GM21423 (cell line): ENCODE data around the gene AVL9.
"Not testable (repeated sequence)": the region's sequence is repeated elsewhere in the genome, so short reads cannot be mapped to it uniquely, and the experiment has no call there.

Experiments used
- ATAC-seq: cut with Tn5 transposase; IDR thresholded peaks from one replicate; pipeline ENCODE4 v1.9.1; 2021; ENCODE audit warnings: mild to moderate bottlenecking, moderate library complexity; ENCODE audit not compliant: unreplicated experiment

Gene AVL9

DNA sequence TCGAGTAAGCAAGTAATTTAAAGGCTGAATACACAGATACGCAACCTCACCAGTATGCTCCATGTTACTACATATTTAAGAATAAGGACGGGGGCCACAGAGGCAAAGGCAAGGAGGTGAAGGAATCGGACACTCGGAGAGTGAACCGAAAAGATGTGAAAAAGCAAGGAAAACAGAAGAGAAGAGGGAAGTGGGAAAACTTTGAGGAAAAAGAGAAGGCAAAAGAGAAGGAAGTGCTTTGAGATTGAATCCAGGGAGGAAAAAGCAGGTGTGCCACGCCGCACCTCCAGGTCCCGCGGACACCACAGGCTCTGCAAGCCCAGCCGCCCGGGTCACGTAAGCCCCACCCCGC is 367 bp upstream of the AVL9 start:
- ATAC-seq, result no peak

DNA sequence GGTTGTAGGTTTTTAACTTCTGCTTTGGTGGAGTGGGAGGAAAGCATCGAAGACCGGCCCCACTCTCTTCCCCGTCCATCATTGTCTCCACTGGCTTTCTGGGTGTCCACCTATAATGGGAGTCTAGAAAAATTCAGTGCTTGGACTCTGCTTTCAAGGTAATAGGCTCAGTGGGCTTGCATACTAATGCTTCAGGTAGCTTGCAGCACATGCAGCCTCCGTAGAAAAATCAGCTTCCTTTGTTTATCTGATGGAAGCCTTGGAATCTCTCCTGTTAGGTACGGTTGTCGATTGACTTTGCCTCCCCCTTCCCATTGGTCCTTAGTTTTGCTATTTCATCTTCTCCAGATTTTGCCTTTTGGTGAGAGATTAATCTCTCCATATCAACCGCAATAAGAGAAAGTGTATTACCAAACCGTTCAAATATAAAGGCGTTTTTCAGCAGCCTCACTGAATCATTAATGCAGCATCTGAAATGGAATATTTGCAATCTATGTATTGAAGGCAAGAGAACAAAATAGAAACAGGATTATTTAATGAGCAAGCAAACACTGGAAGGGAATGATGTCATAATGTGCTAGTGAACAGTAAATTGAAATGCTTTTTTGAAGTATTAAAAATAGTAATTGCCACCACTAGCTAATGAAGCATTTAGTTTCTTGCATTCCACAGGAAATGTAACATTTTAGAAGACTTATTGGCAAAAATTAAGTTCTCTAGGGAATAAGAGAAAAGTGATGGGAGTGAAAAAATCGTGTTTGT is 944 bp downstream of the AVL9 start:
- ATAC-seq, result no peak

DNA sequence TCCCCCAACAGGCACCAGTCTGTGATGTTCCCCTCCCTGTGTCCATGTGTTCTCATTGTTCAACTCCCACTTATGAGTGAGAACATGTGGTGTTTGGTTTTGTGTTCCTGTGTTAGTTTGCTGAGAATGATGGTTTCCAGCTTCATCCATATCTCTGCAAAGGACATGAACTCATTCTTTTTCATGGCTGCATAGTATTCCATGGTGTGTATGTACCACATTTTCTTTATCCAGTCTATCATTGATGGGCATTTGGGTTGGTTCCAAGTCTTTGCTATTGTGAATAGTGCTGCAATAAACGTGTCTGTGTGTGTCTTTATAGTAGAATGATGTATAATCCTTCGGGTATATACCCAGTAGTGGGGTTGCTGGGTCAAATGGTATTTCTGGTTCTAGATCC is 4.5 kb downstream of the AVL9 start:
- ATAC-seq, result not testable (repeated sequence)

DNA sequence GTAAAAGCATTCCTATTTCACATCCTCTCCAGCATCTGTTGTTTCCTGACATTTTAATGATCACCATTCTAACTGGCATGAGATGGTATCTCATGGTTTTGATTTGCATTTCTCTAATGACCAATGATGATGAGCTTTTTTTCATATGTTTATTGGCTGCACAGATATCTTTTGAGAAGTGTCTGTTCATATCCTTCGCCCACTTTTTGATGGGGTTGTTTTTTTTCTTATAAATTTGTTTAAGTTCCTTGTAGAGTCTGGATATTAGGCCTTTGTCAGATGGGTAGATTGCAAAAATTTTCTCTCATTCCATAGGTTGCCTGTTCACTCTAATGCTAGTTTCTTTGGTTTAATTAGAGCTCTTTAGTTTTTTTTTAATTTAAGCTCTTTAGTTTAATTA is 4.9 kb downstream of the AVL9 start:
- ATAC-seq, result not testable (repeated sequence)

DNA sequence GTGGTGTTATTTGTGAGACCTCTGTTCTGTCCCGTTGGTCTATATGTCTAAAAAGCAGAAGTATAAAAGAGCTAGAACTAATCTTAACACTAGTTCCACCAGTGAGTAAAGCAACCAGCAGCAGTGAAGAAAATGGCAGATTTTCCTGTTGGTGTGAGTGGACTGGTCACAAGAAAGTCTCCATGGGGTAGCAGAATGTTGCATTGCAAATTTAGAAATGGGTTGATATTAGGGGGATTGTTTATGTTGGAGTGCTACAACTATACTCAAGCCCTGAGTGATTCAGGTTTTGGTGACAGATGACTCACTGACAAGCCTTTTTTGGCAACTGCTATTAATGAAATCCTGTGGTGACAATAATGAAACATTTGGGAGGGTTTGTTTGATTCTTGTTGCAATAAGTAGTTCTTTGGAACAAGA is 5.6 kb downstream of the AVL9 start:
- ATAC-seq, result peak; percentile 59

DNA sequence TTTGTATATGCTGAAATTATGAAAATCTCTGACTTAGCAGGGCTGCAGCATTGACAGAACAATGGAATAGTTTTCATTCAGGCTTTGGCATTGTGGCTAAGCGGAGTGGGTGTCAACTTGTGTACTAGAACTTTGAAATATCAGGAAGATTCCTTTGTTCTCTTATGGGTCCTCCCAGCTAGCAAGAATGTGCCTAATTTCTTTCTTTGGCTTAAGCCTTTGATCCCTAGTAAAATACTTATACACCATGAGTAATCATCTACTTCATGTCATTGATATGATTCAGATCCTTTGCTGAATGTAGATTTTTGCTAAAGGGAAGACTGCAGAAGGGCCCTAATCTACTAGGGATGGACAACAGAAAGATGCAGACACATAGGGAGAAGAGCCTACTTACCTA is 6.2 kb downstream of the AVL9 start:
- no peak for ATAC-seq

DNA sequence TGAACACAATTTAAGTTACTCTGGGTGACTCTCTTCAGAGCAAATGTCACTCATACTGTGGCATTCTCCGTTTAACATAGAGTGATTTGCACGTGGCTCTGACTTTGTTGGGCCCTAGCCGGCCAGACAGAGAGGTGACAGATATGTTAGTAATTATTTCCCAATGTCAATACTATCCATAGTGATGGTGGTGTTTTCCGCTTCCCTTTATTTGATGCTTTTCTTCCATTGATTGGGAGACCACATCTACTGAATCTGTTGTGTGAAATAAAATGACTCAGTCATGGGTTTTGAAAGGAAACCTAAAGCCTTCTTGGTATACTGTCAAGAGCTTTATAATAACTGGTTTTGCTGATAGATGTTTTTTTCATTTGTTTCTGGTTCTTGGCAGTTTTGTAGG is 7.4 kb downstream of the AVL9 start:
- ATAC-seq, result no peak

DNA sequence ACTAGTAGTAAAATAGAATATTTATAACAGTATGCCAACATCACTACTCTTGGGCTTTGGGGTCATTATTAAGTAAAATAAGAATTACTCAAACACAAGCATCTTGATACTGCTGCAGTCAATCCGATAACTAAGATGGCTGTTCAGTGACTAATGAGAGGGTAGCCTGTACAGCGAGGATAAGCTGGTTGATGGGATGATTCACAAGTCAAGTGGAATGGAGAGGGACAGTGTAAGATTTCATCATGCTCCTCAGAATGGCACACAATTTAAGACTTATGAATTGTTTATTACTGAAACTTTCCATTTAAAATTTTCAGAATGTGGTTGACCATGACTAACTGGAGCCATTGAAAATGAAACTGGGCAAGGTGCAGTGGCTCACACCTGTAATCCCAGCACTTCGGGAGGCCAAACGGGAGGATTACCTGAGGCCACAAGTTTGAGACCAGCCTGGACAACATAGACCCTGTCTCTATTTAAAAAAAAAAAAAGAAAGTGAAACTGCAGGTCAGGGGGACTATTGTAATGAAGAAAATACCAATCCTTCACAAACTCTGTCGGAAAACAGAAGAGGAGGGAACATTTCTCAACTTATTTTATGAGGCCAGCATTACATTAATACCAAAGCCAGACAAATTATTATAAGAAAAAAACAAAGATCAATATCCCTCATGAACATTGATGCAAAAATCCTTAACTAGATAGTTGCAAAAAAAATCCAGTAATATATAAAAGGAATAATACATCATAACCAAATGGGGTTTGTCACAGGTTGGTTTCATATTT is 11.2 kb downstream of the AVL9 start:
- peak; percentile 71 for ATAC-seq

DNA sequence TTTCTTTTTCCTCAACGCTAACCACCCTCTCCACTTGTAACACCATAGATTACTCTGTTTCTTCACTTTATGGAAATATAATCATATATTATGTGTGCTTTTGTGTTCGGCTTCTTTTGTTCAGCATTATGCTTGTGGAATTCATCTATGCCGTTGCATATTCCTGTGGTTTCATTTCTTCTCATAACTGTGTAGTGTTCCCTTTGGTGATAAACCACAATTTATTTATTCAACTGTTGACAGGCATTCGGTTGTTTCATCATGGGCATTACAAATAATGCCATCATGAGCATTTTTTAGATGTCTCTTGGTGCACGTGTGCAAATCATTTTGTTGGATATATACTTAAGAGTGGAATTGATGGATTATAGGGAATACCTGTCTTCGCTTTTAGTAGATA is 12.1 kb downstream of the AVL9 start:
- no peak for ATAC-seq

DNA sequence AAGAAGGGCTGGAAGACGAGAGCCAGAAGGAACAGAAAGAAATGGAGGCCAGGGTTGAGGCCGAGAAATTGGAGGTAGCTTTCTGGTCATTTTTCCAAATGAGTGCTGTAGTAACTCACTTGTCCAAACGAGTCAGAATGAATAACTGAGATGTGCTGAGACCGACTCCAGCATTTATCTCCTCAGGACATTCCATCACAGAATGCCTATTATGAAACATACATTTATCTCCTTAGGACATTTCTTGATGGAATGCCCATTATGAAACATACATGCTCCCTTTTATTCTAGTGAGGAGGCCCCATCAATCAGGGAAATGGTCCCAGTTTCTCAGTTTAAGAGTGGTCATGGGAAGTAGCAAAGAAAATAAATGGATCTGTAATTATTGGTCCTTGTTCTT is 16.5 kb downstream of the AVL9 start:
- ATAC-seq, result no peak

DNA sequence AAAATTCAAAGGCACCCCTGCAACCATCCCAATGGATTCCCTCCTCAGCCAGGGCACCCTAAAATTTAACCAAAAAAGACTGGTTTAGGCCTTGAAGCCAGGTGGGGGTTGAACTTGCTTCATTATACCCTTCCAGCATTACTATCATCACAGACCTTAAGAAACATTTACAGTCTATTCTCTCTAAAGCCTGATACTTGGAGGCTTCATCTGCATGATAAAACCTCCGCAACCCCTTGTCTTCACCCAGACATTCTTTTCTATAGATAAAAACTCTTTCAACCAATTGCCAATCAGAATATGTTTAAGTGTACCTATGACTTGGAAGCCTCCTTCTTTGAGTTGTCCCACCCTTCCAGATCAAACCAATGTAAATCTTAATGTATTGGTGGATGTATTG is 17.9 kb downstream of the AVL9 start:
- ATAC-seq, result no peak

DNA sequence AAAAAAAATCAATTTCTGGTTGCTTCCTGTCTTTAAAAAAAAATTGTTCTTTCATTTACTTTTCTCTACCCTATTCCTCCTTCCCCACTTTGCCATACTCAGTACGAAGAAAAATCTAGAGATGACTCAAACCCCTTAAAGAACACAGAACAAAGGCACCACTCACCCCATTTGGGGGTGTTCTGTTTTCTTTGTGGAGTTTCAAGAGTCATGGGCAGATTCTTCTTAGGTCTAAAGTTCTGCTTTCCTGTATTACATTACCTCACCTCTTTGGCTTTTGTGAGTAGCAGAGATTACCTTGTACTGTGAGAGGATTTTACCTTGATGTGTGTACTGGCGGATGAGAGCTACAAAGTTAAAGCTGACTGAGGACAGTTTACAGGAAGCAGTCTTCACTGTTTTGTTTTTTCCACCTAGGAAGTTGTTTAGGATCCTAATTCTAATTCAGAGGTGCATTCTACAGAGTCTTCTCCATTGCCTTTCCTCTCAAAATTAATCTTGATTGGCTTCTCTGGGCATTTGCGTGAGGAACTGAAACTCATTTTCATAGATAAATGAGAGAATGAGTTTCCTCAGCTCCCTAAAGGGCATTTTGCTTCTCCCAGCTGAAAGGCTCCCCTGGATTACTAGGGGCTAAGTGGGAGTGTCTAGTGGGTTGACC is 20.7 kb downstream of the AVL9 start:
- ATAC-seq, result peak; percentile 76

DNA sequence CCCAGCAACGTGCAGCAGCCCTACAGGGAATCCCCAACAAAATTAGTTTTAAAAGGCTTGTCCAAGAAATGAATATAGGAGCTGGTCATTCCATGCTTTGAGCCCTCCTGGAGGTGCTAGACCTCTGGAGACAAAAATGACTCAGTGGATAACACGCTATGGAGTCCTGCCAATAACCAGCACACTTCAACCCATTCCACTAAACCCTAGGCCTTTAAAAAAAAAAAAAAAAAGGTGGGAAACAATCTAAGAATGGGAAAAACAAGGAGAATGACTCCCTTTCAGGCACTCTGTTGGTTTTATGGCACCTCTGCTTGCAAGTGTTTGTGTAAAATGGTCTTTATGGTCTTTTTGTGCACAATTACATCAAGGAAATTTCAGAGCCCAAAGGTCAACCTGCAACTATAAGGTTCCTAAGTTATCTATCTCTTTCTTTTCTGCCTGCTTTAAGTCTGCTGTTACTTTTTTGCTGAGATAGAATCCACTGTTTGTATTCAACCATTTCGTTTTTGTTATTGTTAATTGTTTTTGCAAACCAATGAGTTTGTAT is 21.3 kb downstream of the AVL9 start:
- ATAC-seq, result no peak

DNA sequence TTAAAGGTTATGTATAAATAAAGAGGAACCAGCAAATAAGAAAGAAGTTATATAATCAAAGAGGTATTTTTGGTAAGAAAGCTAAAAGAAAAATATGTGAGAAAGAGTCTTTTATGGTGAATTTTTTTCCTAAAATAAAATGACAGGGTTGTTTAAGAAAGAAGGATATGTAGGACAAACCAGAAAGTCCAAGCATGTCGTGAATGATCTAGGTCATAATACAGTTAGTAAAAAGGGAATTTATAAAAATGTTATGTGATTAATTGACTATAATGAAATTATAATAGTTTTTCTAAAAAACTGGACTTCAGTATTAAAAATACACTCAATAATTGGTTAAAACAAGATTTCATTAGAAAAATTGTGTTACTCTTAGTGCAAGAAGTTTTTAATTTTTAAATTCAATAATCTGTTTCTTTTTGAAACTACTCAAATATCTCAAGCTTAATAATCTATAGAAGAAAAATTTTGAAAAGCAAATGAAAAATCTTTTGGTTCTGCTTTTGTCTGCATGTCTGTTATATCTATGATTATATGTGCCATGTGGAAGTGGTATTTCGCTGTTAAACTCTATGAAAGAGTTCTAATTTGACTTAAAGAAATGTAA is 23.3 kb downstream of the AVL9 start:
- no peak for ATAC-seq

DNA sequence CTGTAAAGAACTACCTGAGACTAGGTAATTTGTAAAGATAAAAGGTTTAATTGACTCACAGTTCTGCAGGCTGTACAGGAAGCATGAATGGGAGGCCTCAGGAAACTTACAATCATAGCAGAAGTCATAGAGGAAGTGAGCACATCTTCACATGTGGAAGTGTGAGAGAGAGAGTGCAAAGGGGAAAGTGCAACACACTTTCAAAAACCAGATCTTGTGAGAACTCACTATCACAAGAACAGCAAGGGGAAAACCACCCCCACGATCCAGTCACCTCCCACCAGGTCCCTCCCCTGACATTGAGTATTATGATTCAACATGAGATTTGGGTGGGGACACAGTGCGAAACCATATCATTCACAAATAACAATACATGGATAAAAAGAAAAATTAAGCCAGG is 24.5 kb downstream of the AVL9 start:
- ATAC-seq, result no peak

DNA sequence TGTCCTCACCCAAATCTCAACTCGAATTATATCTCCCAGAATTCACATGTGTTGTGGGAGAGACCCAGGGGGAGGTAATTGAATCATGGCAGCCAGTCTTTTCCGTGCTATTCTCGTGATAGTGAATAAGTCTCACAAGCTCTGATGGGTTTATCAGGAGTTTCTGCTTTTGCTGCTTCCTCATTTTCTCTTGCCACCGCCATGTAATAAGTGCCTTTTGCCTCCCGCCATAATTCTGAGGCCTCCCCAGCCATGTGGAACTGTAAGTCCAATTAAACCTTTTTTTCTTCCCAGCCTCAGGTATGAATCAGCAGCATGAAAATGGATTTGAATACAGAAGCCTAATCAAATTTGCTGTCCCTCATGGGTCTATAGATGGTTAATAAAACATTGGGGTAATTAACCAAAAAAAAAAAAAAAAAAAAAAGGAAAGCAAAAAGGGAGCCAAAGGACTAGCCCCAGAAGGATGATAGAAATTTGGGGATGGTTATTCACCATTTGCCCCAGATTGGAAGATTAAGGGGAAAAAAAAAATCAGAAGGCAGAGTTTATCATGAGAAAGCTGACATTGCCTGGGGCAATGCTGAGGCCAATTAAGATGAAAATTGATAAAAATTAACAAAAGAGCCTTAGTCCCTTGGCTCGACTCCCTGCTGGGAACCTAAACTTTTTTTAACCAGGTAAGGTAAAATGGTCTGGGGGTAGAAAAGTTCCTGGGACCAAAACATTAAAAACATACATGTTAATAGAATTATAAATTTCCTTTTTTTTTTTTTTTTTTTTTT is 27.6 kb downstream of the AVL9 start:
- ATAC-seq, result no peak

DNA sequence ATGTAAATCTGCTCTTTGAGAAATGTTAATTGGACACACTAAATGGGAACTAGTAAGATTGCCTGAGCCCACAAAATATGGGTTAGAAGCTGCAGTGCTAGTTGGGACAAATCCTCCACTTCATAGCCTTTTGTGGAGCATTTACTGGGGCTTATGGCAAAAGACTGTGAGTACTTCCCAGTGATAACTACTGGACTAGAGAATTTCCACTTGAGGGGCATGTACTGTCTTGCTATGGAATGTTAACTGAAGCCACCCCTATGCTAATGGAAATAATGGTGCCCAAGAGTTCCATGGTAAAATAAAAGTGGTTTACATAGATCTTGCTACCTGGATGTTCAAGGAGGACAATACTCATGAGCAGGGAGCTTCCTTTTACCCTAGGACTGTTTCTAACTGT is 29.3 kb downstream of the AVL9 start:
- ATAC-seq, result no peak

DNA sequence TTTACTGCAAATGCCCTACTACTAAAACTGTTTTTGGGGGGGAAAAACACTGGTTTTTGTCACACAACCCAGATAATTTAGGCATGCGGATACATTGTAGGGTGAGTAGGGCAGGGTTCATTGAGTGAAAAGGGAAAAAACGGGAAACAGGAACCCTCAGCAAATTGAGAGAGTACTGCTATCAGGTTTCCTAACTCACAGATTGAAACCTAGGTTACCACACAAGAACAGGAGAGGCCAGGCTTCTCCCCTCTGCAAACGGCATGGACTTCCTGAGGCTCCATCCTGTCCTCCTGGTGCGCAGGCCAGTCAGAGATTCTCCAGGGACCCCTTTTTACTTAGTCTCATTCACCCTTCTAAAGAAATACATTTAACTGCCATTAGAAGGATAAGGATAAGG is 30.6 kb downstream of the AVL9 start:
- ATAC-seq, result no peak

DNA sequence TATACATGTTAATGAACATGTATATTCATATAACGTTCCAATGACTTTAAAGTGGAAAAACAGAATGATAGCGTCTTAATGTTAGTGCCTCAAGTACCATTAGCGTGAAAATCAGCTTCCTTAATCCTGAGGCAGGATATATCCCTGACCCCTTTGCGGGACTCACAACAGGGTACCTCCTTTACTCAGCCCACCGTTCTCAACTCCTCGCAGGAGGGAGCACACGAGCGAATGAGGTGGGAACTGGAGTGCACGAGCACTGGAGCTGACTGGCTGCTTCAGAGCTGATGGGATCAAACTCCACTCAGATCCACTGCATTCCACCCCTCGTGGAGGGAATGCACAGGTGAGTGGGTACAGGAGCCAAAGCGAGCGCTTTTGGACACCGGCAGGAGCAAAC is 36.1 kb downstream of the AVL9 start:
- ATAC-seq, result no peak

DNA sequence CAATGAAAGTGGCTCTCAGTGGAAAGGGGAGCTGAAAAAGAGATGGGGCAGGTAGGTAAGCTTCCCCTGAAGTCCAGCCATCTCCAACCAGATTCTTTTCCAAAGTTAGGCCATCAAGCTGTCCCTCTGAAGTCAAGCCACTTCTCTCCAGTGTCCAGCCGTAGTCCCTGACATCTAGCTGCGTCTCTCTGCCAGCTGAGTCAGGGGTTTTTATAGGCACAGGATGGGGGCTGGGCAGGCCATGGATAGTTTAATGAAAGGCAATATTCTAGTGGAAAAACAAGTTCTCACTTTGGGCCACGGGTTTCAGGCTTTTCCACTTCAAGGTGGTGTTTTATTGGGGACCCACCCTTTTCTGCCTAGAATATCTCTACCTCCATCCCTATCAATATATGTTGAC is 36.8 kb downstream of the AVL9 start:
- no peak for ATAC-seq

DNA sequence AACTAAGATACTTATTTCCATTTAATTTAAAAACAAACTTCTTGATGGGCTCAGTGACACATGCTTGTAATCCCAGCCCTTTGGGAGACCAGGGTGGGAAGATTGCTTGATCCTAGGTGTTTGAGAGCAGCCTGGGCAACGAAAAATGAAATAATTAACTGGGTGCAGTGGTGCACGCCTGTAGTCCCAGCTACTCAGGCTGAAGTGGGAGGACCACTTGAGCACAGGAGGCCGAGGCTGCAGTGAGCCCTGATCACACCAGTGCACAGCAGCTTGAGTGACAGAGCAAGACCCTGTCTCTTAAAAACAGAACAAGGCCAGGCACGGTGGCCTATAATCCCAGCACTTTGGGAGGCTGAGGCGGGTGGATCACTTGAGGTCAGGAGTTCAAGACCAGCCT is 37.4 kb downstream of the AVL9 start:
- no peak for ATAC-seq
